NB4 (cell line): ENCODE results near the gene DLG5.

Source experiments
- CTCF ChIP-seq: IDR thresholded peaks from one replicate; pipeline ENCODE4 v1.5.1; 2012; ENCODE audit warnings: low read depth, low read length
- MAX ChIP-seq: IDR thresholded peaks from 2 replicates; pipeline ENCODE4 v1.6.1; 2011; ENCODE audit warnings: low read depth, low read length
- MYC ChIP-seq: IDR thresholded peaks from 2 replicates; pipeline ENCODE4 v1.6.1; 2011; ENCODE audit warnings: low read depth, low read length
- POLR2A ChIP-seq: IDR thresholded peaks from 2 replicates; pipeline ENCODE4 v1.6.1; 2011; ENCODE audit warnings: mild to moderate bottlenecking; ENCODE audit not compliant: insufficient read length; ENCODE audit errors: extremely low read depth

- TF ChIP-seq MYC = no peak
- TF ChIP-seq CTCF = no peak
- no peak for TF ChIP-seq POLR2A
- no peak for TF ChIP-seq MAX
Measured at GRCh38 chr10:77821551-77821950, 105.0 kb downstream of the DLG5 start.
